Measurements from ENCODE around the gene MISP.

The MISP gene

GRCh38 chr19:768424-768823 is 17.5 kb downstream of the MISP start:
- DNase-seq (ENCODE audit: low spot score): no peak
- peak overlapping the region; percentile 45 for H3K27ac ChIP-seq
- CTCF ChIA-PET: no interaction called here
- TF ChIP-seq, protein P1, sequence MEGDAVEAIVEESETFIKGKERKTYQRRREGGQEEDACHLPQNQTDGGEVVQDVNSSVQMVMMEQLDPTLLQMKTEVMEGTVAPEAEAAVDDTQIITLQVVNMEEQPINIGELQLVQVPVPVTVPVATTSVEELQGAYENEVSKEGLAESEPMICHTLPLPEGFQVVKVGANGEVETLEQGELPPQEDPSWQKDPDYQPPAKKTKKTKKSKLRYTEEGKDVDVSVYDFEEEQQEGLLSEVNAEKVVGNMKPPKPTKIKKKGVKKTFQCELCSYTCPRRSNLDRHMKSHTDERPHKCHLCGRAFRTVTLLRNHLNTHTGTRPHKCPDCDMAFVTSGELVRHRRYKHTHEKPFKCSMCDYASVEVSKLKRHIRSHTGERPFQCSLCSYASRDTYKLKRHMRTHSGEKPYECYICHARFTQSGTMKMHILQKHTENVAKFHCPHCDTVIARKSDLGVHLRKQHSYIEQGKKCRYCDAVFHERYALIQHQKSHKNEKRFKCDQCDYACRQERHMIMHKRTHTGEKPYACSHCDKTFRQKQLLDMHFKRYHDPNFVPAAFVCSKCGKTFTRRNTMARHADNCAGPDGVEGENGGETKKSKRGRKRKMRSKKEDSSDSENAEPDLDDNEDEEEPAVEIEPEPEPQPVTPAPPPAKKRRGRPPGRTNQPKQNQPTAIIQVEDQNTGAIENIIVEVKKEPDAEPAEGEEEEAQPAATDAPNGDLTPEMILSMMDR (conservative IDR thresholded peaks at IDR 0.05; ENCODE audit: low read depth): no peak
- POLR2A ChIA-PET (ENCODE audit: low non-redundant PET): no interaction called here

- CTCF ChIA-PET: interaction anchor here (0.6 to 1.3 kb wide), 8 partner anchors 74 to 1116 kb away, joined by 3 to 8 read pairs (median 4); partner anchors contain the start of gene ABHD17A
Observed at GRCh38 chr19:769616-770015, 18.7 kb downstream of the MISP start.

GRCh38 chr19:771332-771785 is 20.4 kb downstream of the MISP start:
- DNase-seq (ENCODE audit: low spot score): peak; percentile 38
- POLR2A ChIA-PET (ENCODE audit: low non-redundant PET): no interaction called here
- TF ChIP-seq, protein P1 (conservative IDR thresholded peaks at IDR 0.05; ENCODE audit: low read depth): no peak; the same call in 1 of the 2 replicates
- CTCF ChIA-PET: interaction anchor here (1.1 kb wide), 1 partner anchor 30 kb away, joined by 5 read pairs; no protein-coding TSS in a partner anchor
- 0 out of 2 replicates have a peak overlapping the region, but pooled peaks have one; percentile 11 for H3K27ac ChIP-seq

More at GRCh38 chr19:769616-770015, 18.7 kb downstream of the MISP start:
- POLR2A ChIA-PET (ENCODE audit: low non-redundant PET): interaction anchor here (0.6 to 0.9 kb wide), 2 partner anchors 30 to 87 kb away, joined by 3 read pairs; no protein-coding TSS in a partner anchor
- TF ChIP-seq, protein P1 (conservative IDR thresholded peaks at IDR 0.05; ENCODE audit: low read depth): no peak
- DNase-seq (ENCODE audit: low spot score): no peak
- H3K27ac ChIP-seq: no peak overlapping the region

DNA sequence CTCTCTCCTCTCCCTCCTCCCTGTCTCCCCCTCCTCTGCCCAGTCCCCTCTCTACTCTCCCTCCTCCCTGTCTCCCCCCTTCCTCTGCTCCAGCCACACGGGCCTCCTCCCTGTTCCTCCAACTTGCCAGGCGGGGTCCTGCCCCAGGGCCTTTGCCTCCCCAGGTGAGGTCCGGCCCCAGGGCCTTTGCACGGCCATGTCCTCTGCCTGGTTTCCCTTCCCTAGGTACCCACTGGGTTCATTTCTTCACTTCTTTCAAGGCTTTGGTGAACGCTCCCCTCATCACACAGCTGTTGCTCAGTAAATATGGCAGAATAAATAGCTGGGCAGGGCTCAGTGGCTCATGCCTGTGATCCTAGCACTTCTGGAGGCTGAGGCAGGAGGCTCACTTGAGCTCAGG is 21.2 kb downstream of the MISP start:
- no peak overlapping the region; the same call in 1 of the 2 replicates for H3K27ac ChIP-seq
- TF ChIP-seq, protein P1 (conservative IDR thresholded peaks at IDR 0.05; ENCODE audit: low read depth): no peak
- CTCF ChIA-PET: interaction anchor here (0.7 kb wide), 1 partner anchor 84 kb away, joined by 5 read pairs; no protein-coding TSS in a partner anchor
- no peak for DNase-seq (ENCODE audit: low spot score)
- POLR2A ChIA-PET (ENCODE audit: low non-redundant PET): interaction anchor here (0.6 kb wide), 1 partner anchor 77 kb away, joined by 6 read pairs; no protein-coding TSS in a partner anchor

DNA sequence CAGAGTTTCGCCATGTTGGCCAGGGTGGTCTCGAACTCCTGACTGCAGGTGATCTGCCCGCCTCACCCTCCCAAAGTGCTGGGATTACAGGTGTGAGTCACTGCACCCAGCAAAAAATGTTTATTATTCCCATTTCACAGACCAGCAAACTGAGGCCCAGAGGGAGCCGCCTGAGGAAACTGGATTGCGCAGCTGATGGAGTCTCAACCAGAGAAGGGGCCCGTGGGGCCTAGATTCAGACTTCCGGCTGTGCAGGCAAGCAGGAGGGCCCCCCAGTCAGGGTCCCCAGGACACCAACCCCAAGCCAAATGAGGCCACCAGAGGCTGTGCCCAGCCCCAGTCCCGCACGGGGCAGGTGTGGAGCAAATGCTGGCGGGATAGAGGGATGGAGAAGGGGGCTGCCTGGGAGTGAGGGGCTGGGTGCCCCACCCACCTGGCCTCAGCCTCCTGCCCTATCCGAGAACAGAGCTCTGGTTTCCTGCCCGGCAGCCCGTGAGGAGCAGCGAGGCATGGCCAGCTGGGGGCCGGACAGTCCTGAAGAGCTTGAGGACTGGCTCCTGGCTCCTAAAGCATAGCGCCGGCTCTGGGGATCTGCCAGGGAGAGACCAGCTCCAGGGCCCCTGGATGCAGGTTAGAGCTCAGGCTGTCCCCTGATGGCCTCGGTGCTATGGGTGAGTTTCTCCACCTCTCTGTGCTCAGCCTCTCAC is 22.0 kb downstream of the MISP start:
- TF ChIP-seq, protein P1 (conservative IDR thresholded peaks at IDR 0.05; ENCODE audit: low read depth): no peak
- peak overlapping the region; percentile 68 for H3K27ac ChIP-seq
- CTCF ChIA-PET: interaction anchor here (0.7 kb wide), 1 partner anchor 83 kb away, joined by 5 read pairs; no protein-coding TSS in a partner anchor
- no peak for DNase-seq (ENCODE audit: low spot score)
- POLR2A ChIA-PET (ENCODE audit: low non-redundant PET): interaction anchor here (0.6 kb wide), 2 partner anchors 76 to 121 kb away, joined by 4 to 6 read pairs; no protein-coding TSS in a partner anchor

DNA sequence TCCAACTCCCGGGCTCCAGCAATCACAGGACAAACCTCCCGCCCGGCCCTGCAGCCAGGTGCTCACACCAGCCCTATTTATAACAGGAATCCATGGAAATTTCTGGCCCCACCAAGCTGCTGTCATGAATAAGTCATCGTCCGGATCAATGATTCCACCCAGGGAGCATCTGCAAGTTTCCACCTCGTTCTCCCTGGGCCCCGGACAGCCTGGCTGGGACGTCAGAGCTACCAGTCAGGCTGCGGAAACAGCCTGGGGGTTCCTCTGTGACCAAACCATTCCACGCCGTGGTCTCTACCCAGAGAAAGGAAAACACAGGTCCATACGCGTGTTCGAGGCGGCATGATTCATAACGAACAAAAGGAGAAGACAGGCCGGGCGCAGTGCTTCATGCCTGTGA is 25.6 kb downstream of the MISP start:
- H3K27ac ChIP-seq: peak overlapping the region; percentile 65
- ChIA-PET POLR2A (ENCODE audit: low non-redundant PET) (no interaction called here), CTCF (no interaction called here)
- no peak for DNase-seq (ENCODE audit: low spot score)
- TF ChIP-seq, protein P1 (conservative IDR thresholded peaks at IDR 0.05; ENCODE audit: low read depth): no peak

All from RWPE1 (cell line).